SK-N-SH treated with all-trans-retinoic acid at 6 μM for 48 hours (cell line): Measurements from ENCODE around the gene GSC2.

Experiments used
- ATAC-seq: fragments of 200-7000 bp; cut with Tn5 transposase; 3 replicates; pipeline ENCODE4 v1.9.1; 2020; ENCODE audit warnings: mild to moderate bottlenecking, moderate library complexity
- ARNTL ChIP-seq: fragments of 450-650 bp; formaldehyde crosslinking; IDR thresholded peaks from 2 replicates; pipeline ENCODE4 v1.5.0; 2020; ENCODE audit warnings: low read depth, mild to moderate bottlenecking, moderate library complexity, borderline replicate concordance
- CSDC2 ChIP-seq: fragments of 250-450 bp; sonication (Bioruptor Pico); IDR thresholded peaks from 2 replicates; pipeline ENCODE4 v1.5.0; 2020; ENCODE audit warnings: mild to moderate bottlenecking, moderate library complexity
- GLIS3 ChIP-seq: fragments of 250-450 bp; sonication (Bioruptor Pico); IDR thresholded peaks from 2 replicates; pipeline ENCODE4 v1.5.0; 2020; ENCODE audit warnings: mild to moderate bottlenecking, moderate library complexity
- ISL1 ChIP-seq: fragments of 250-450 bp; sonication (Bioruptor Pico); IDR thresholded peaks from 2 replicates; pipeline ENCODE4 v2.1.2; 2022; ENCODE audit warnings: mild to moderate bottlenecking, moderate library complexity
- OSR1 ChIP-seq: fragments of 250-450 bp; sonication (Bioruptor Pico); IDR thresholded peaks from 2 replicates; pipeline ENCODE4 v1.8.0; 2022; ENCODE audit warnings: moderate library complexity, mild to moderate bottlenecking, inconsistent platforms
- RARB ChIP-seq: fragments of 250-450 bp; sonication (Bioruptor Pico); IDR thresholded peaks from 2 replicates; pipeline ENCODE4 v1.8.0; 2021; ENCODE audit warnings: mild to moderate bottlenecking, moderate library complexity
- SNAI2 ChIP-seq: fragments of 250-450 bp; sonication (Bioruptor Pico); IDR thresholded peaks from 2 replicates; pipeline ENCODE4 v1.5.0; 2020; ENCODE audit warnings: mild to moderate bottlenecking, moderate library complexity
- TCF4 ChIP-seq: fragments of 250-450 bp; sonication (Bioruptor Pico); IDR thresholded peaks from 2 replicates; pipeline ENCODE4 v1.8.0; 2021; ENCODE audit warnings: mild to moderate bottlenecking, moderate library complexity, borderline replicate concordance
- TOX ChIP-seq: fragments of 250-450 bp; sonication (Bioruptor Pico); IDR thresholded peaks from 2 replicates; pipeline ENCODE4 v1.8.0; 2021; ENCODE audit warnings: mild to moderate bottlenecking, moderate library complexity, borderline replicate concordance
- ZC3H10 ChIP-seq: fragments of 250-450 bp; sonication (Bioruptor Pico); IDR thresholded peaks from 2 replicates; pipeline ENCODE4 v1.5.1; 2021; ENCODE audit warnings: mild to moderate bottlenecking, moderate library complexity
- ZFP3 ChIP-seq: fragments of 250-450 bp; sonication (Bioruptor Pico); IDR thresholded peaks from 2 replicates; pipeline ENCODE4 v1.5.0; 2020; ENCODE audit warnings: mild to moderate bottlenecking, moderate library complexity
- ZFP30 ChIP-seq: fragments of 450-650 bp; formaldehyde crosslinking; IDR thresholded peaks from 2 replicates; pipeline ENCODE4 v1.5.0; 2022; ENCODE audit warnings: mild to moderate bottlenecking, moderate library complexity
- ZNF565 ChIP-seq: fragments of 450-650 bp; formaldehyde crosslinking; conservative IDR thresholded peaks from 2 replicates; pipeline ENCODE4 v1.5.0; 2020; ENCODE audit warnings: low read depth, mild to moderate bottlenecking, moderate library complexity
- ZNF70 ChIP-seq: fragments of 450-650 bp; formaldehyde crosslinking; IDR thresholded peaks from 2 replicates; pipeline ENCODE4 v1.5.0; 2020; ENCODE audit warnings: mild to moderate bottlenecking, moderate library complexity
- ZNF8 ChIP-seq: fragments of 450-650 bp; formaldehyde crosslinking; IDR thresholded peaks from 2 replicates; pipeline ENCODE4 v1.5.0; 2020; ENCODE audit warnings: mild to moderate bottlenecking, moderate library complexity
- TF ChIP-seq, protein P1 (sequence below): fragments of 250-450 bp; sonication (Bioruptor Pico); IDR thresholded peaks from 2 replicates; pipeline ENCODE4 v1.5.0; 2020; ENCODE audit warnings: mild to moderate bottlenecking, moderate library complexity
- TF ChIP-seq, protein P2 (sequence below): fragments of 250-450 bp; sonication (Bioruptor Pico); IDR thresholded peaks from 2 replicates; pipeline ENCODE4 v1.8.0; 2021; ENCODE audit warnings: low read depth, mild to moderate bottlenecking, moderate library complexity, borderline replicate concordance
- TF ChIP-seq, protein P3 (sequence below): fragments of 250-450 bp; sonication (Bioruptor Pico); IDR thresholded peaks from 2 replicates; pipeline ENCODE4 v1.5.1; 2021; ENCODE audit warnings: mild to moderate bottlenecking, moderate library complexity
- TF ChIP-seq, protein P4 (sequence below): fragments of 250-450 bp; sonication (Bioruptor Pico); IDR thresholded peaks from 2 replicates; pipeline ENCODE4 v1.8.0; 2020; ENCODE audit warnings: mild to moderate bottlenecking, moderate library complexity, borderline replicate concordance

GSC2 gene

DNA sequence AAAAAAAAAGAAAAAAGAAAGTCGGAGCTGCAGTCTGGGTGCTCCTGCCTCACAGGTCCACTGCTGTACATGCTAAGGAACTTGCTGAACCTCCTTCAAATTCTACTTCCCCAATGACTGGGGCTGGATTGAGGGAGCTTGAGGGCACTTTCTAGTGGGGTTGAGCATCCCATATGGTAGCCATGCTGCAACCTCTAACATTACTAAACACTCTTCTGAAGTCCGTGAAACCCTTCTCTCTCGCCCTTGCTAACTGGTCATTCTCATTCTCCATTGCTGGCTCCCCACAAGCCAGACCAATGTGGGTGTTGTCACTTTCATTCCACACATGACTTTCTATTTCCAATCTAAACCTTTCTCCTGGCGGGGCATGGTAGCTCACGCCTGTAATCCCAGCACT, 6.9 kb downstream of the GSC2 start:
- ATAC-seq: no peak
- TF ChIP-seq RARB (no peak), ZFP3 (CRISPR knock-in tag) (no peak), TCF4 (CRISPR knock-in tag) (no peak), CSDC2 (CRISPR knock-in tag) (no peak), ZFP30 (CRISPR knock-in tag) (no peak), ISL1 (CRISPR knock-in tag) (no peak), TOX (CRISPR knock-in tag) (no peak), OSR1 (CRISPR knock-in tag) (no peak), ZNF565 (CRISPR knock-in tag) (no peak)
- TF ChIP-seq, protein P1, sequence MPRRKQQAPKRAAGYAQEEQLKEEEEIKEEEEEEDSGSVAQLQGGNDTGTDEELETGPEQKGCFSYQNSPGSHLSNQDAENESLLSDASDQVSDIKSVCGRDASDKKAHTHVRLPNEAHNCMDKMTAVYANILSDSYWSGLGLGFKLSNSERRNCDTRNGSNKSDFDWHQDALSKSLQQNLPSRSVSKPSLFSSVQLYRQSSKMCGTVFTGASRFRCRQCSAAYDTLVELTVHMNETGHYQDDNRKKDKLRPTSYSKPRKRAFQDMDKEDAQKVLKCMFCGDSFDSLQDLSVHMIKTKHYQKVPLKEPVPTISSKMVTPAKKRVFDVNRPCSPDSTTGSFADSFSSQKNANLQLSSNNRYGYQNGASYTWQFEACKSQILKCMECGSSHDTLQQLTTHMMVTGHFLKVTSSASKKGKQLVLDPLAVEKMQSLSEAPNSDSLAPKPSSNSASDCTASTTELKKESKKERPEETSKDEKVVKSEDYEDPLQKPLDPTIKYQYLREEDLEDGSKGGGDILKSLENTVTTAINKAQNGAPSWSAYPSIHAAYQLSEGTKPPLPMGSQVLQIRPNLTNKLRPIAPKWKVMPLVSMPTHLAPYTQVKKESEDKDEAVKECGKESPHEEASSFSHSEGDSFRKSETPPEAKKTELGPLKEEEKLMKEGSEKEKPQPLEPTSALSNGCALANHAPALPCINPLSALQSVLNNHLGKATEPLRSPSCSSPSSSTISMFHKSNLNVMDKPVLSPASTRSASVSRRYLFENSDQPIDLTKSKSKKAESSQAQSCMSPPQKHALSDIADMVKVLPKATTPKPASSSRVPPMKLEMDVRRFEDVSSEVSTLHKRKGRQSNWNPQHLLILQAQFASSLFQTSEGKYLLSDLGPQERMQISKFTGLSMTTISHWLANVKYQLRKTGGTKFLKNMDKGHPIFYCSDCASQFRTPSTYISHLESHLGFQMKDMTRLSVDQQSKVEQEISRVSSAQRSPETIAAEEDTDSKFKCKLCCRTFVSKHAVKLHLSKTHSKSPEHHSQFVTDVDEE (CRISPR knock-in tag): no peak
- TF ChIP-seq, protein P2, sequence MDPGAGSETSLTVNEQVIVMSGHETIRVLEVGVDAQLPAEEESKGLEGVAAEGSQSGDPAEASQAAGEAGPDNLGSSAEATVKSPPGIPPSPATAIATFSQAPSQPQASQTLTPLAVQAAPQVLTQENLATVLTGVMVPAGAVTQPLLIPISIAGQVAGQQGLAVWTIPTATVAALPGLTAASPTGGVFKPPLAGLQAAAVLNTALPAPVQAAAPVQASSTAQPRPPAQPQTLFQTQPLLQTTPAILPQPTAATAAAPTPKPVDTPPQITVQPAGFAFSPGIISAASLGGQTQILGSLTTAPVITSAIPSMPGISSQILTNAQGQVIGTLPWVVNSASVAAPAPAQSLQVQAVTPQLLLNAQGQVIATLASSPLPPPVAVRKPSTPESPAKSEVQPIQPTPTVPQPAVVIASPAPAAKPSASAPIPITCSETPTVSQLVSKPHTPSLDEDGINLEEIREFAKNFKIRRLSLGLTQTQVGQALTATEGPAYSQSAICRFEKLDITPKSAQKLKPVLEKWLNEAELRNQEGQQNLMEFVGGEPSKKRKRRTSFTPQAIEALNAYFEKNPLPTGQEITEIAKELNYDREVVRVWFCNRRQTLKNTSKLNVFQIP (CRISPR knock-in tag): no peak
- TF ChIP-seq, protein P3, sequence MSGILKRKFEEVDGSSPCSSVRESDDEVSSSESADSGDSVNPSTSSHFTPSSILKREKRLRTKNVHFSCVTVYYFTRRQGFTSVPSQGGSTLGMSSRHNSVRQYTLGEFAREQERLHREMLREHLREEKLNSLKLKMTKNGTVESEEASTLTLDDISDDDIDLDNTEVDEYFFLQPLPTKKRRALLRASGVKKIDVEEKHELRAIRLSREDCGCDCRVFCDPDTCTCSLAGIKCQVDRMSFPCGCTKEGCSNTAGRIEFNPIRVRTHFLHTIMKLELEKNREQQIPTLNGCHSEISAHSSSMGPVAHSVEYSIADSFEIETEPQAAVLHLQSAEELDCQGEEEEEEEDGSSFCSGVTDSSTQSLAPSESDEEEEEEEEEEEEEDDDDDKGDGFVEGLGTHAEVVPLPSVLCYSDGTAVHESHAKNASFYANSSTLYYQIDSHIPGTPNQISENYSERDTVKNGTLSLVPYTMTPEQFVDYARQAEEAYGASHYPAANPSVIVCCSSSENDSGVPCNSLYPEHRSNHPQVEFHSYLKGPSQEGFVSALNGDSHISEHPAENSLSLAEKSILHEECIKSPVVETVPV (CRISPR knock-in tag): no peak

DNA sequence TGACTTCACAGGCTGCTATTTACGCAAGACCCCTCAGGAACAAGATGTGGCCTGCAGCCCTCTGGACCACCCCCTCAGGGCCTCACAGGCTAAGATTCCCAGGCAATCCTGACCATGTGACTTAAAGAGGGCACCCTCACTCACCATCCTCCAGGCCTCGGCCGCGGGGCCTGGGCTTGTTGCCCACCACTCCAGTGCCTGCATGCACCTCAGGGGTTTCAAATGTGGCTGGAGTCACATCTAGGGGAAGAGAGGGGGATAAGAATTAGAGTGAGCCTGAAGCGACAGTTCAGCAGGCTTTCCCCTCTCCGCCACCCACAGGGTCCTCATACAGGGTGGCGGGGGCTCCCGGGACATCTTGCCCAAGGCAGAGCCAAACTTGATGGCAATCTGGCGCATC, 7.7 kb downstream of the GSC2 start:
- TF ChIP-seq ZNF565 (CRISPR knock-in tag) (no peak), SNAI2 (no peak), ZFP3 (CRISPR knock-in tag) (no peak), ZNF70 (CRISPR knock-in tag) (no peak), RARB (no peak)
- TF ChIP-seq, protein P2 (CRISPR knock-in tag): no peak
- TF ChIP-seq, protein P3 (CRISPR knock-in tag): no peak
- ATAC-seq: no peak

DNA sequence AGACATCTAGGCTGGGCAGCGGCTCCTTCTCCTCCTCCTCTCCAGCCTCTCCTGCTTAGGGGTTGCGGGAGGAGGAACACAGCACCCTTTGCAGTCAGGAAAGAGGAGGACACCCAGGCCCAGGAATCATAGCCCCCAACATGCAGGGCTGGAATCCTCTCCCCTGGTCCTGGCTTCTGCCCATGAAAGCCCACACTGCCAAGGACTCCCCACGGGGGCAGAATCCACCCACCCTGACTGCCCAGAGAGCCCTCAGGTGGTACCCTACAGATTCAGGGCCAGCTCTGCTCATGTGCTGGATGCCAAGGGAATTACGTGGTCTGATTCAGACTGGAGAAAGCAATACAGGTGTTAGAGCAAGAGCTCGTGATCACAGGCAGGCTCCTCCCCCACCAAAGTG, 10.1 kb downstream of the GSC2 start:
- no peak for ATAC-seq
- no peak for TF ChIP-seq OSR1 (CRISPR knock-in tag)
- no peak for TF ChIP-seq TCF4 (CRISPR knock-in tag)
- TF ChIP-seq ARNTL: no peak
- no peak for TF ChIP-seq ZNF70 (CRISPR knock-in tag)
- TF ChIP-seq CSDC2 (CRISPR knock-in tag): no peak
- TF ChIP-seq, all 23 proteins: peak for 0

DNA sequence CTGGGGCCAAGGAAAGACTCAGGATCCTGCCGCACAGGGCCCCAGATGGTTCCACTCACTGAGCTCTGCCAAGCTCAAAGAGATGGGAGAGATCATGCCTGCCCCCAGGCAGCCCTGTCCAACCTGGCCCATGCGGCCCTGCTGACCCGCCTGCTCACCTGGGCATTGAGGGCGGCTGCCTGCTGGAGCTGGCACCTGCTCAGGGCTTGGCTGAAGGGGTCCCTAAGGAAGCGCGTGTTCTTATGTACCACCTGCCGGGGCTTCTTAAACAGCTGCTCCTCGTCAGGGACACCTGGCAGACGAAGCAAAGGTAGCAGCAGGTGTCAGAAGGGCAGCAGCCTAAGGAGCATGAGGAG, 11.1 kb downstream of the GSC2 start:
- TF ChIP-seq ISL1 (CRISPR knock-in tag) (no peak), ZNF70 (CRISPR knock-in tag) (no peak), TCF4 (CRISPR knock-in tag) (no peak), ZNF8 (CRISPR knock-in tag) (no peak), ZC3H10 (CRISPR knock-in tag) (no peak), ZNF565 (CRISPR knock-in tag) (no peak), TOX (CRISPR knock-in tag) (no peak), RARB (no peak), GLIS3 (CRISPR knock-in tag) (no peak), CSDC2 (CRISPR knock-in tag) (no peak)
- TF ChIP-seq, protein P3 (CRISPR knock-in tag): no peak
- TF ChIP-seq, protein P4, sequence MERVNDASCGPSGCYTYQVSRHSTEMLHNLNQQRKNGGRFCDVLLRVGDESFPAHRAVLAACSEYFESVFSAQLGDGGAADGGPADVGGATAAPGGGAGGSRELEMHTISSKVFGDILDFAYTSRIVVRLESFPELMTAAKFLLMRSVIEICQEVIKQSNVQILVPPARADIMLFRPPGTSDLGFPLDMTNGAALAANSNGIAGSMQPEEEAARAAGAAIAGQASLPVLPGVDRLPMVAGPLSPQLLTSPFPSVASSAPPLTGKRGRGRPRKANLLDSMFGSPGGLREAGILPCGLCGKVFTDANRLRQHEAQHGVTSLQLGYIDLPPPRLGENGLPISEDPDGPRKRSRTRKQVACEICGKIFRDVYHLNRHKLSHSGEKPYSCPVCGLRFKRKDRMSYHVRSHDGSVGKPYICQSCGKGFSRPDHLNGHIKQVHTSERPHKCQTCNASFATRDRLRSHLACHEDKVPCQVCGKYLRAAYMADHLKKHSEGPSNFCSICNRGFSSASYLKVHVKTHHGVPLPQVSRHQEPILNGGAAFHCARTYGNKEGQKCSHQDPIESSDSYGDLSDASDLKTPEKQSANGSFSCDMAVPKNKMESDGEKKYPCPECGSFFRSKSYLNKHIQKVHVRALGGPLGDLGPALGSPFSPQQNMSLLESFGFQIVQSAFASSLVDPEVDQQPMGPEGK (CRISPR knock-in tag): no peak
- ATAC-seq: no peak
